Activated naive CD8-positive, alpha-beta T cell treated with anti-CD3 and anti-CD28 coated beads, Interleukin-2, amount 50 U/mL, for 24 hours (primary cell): Measurements from ENCODE around the gene GRIK3.

Source experiments
- ATAC-seq: fragments of 150-1000 bp; cut with Tn5 transposase; one replicate; pipeline ENCODE4 v1.10.0; 2021
- DNase-seq: peaks from one replicate; pipeline ENCODE4 v3.0.0; 2021
- H3K27ac Mint-ChIP-seq: one replicate; pipeline ENCODE4 v1.8.0; 2021; ENCODE audit warnings: mild to moderate bottlenecking, mixed read lengths
- H3K27me3 Mint-ChIP-seq: one replicate; pipeline ENCODE4 v1.8.0; 2021; ENCODE audit warnings: mixed read lengths
- H3K36me3 Mint-ChIP-seq: one replicate; pipeline ENCODE4 v1.8.0; 2021; ENCODE audit warnings: low read depth, mixed read lengths
- H3K4me1 Mint-ChIP-seq: one replicate; pipeline ENCODE4 v1.8.0; 2021; ENCODE audit warnings: mixed read lengths
- H3K4me3 Mint-ChIP-seq: one replicate; pipeline ENCODE4 v1.8.0; 2021; ENCODE audit warnings: mild to moderate bottlenecking, moderate library complexity, mixed read lengths
- H3K9me3 Mint-ChIP-seq: one replicate; pipeline ENCODE4 v1.8.0; 2021; ENCODE audit warnings: mixed read lengths

The GRIK3 gene

GRCh38 chr1:36859926-36860325 lies 174.4 kb downstream of the GRIK3 start:
- no peaks in the 10 kb centered on the region for H3K36me3 Mint-ChIP-seq
- no peak for DNase-seq
- ATAC-seq: no peak
- no peak overlapping the region for H3K27ac Mint-ChIP-seq
- no peaks in the 10 kb centered on the region for H3K9me3 Mint-ChIP-seq
- H3K4me3 Mint-ChIP-seq: no peak overlapping the region
- no peaks in the 10 kb centered on the region for H3K27me3 Mint-ChIP-seq
- H3K4me1 Mint-ChIP-seq: no peaks in the 10 kb centered on the region

- Mint-ChIP-seq H3K27me3 (no peaks in the 10 kb centered on the region), H3K4me1 (no peaks in the 10 kb centered on the region), H3K4me3 (no peak overlapping the region), H3K27ac (no peak overlapping the region), H3K9me3 (no peaks in the 10 kb centered on the region), H3K36me3 (no peaks in the 10 kb centered on the region)
- ATAC-seq (no peak), DNase-seq (no peak)
Measured at GRCh38 chr1:36858981-36859380, 175.3 kb downstream of the GRIK3 start.

- H3K9me3 Mint-ChIP-seq: no peaks in the 10 kb centered on the region
- no peaks in the 10 kb centered on the region for H3K4me1 Mint-ChIP-seq
- DNase-seq: no peak
- no peak for ATAC-seq
- H3K36me3 Mint-ChIP-seq: no peaks in the 10 kb centered on the region
- no peaks in the 10 kb centered on the region for H3K27me3 Mint-ChIP-seq
- H3K4me3 Mint-ChIP-seq: no peak overlapping the region
- no peak overlapping the region for H3K27ac Mint-ChIP-seq
Measured at GRCh38 chr1:36858553-36858952, 175.8 kb downstream of the GRIK3 start.

- no peaks in the 10 kb centered on the region for H3K27me3 Mint-ChIP-seq
- H3K4me3 Mint-ChIP-seq: no peak overlapping the region
- no peaks in the 10 kb centered on the region for H3K9me3 Mint-ChIP-seq
- H3K36me3 Mint-ChIP-seq: no peaks in the 10 kb centered on the region
- H3K27ac Mint-ChIP-seq: no peak overlapping the region
- H3K4me1 Mint-ChIP-seq: no peaks in the 10 kb centered on the region
- DNase-seq (no peak), ATAC-seq (no peak)
Measured at GRCh38 chr1:36857754-36858153, 176.6 kb downstream of the GRIK3 start.

GRCh38 chr1:36855699-36856494 lies 178.4 kb downstream of the GRIK3 start:
- H3K9me3 Mint-ChIP-seq: no peaks in the 10 kb centered on the region
- no peaks in the 10 kb centered on the region for H3K36me3 Mint-ChIP-seq
- no peak overlapping the region for H3K4me3 Mint-ChIP-seq
- ATAC-seq (no peak), DNase-seq (no peak)
- no peak overlapping the region for H3K27ac Mint-ChIP-seq
- H3K27me3 Mint-ChIP-seq: peaks cover 1% of the 10 kb centered on the region
- no peaks in the 10 kb centered on the region for H3K4me1 Mint-ChIP-seq

- ATAC-seq (no peak), DNase-seq (no peak)
- Mint-ChIP-seq H3K27me3 (peaks cover 16% of the 10 kb centered on the region), H3K9me3 (no peaks in the 10 kb centered on the region), H3K4me3 (no peak overlapping the region), H3K4me1 (no peaks in the 10 kb centered on the region), H3K27ac (no peak overlapping the region), H3K36me3 (no peaks in the 10 kb centered on the region)
Measured at GRCh38 chr1:36853638-36854037, 180.7 kb downstream of the GRIK3 start.

GRCh38 chr1:36852586-36852985 lies 181.7 kb downstream of the GRIK3 start:
- Mint-ChIP-seq H3K4me3 (no peak overlapping the region), H3K9me3 (no peaks in the 10 kb centered on the region), H3K4me1 (no peaks in the 10 kb centered on the region), H3K36me3 (no peaks in the 10 kb centered on the region), H3K27me3 (peaks cover 18% of the 10 kb centered on the region), H3K27ac (no peak overlapping the region)
- ATAC-seq (no peak), DNase-seq (no peak)

- H3K36me3 Mint-ChIP-seq: no peaks in the 10 kb centered on the region
Measured at GRCh38 chr1:36851595-36851994, 182.7 kb downstream of the GRIK3 start.

GRCh38 chr1:36851087-36851486 lies 183.2 kb downstream of the GRIK3 start:
- no peaks in the 10 kb centered on the region for H3K4me1 Mint-ChIP-seq
- H3K27ac Mint-ChIP-seq: no peak overlapping the region
- no peaks in the 10 kb centered on the region for H3K36me3 Mint-ChIP-seq
- no peak for DNase-seq
- ATAC-seq: no peak
- no peaks in the 10 kb centered on the region for H3K9me3 Mint-ChIP-seq
- H3K4me3 Mint-ChIP-seq: no peak overlapping the region
- H3K27me3 Mint-ChIP-seq: peaks cover 21% of the 10 kb centered on the region

More at GRCh38 chr1:36851595-36851994, 182.7 kb downstream of the GRIK3 start:
- no peak overlapping the region for H3K4me3 Mint-ChIP-seq
- DNase-seq: no peak
- no peak for ATAC-seq
- H3K4me1 Mint-ChIP-seq: no peaks in the 10 kb centered on the region
- H3K27ac Mint-ChIP-seq: no peak overlapping the region
- no peaks in the 10 kb centered on the region for H3K9me3 Mint-ChIP-seq
- H3K27me3 Mint-ChIP-seq: peaks cover 21% of the 10 kb centered on the region

GRCh38 chr1:36849956-36850355 lies 184.4 kb downstream of the GRIK3 start:
- ATAC-seq (no peak), DNase-seq (no peak)
- Mint-ChIP-seq H3K4me1 (no peaks in the 10 kb centered on the region), H3K27ac (no peak overlapping the region), H3K36me3 (no peaks in the 10 kb centered on the region), H3K9me3 (no peaks in the 10 kb centered on the region), H3K27me3 (peaks cover 21% of the 10 kb centered on the region), H3K4me3 (no peak overlapping the region)

- Mint-ChIP-seq H3K27ac (no peak overlapping the region), H3K36me3 (no peaks in the 10 kb centered on the region), H3K4me3 (no peak overlapping the region), H3K4me1 (no peaks in the 10 kb centered on the region), H3K27me3 (peaks cover 26% of the 10 kb centered on the region), H3K9me3 (no peaks in the 10 kb centered on the region)
- ATAC-seq (no peak), DNase-seq (no peak)
Measured at GRCh38 chr1:36847761-36848160, 186.6 kb downstream of the GRIK3 start.

- H3K4me1 Mint-ChIP-seq: no peaks in the 10 kb centered on the region
- no peak for ATAC-seq
- no peak overlapping the region for H3K4me3 Mint-ChIP-seq
- no peak overlapping the region for H3K27ac Mint-ChIP-seq
- DNase-seq: no peak
- H3K36me3 Mint-ChIP-seq: no peaks in the 10 kb centered on the region
- H3K27me3 Mint-ChIP-seq: peaks cover 25% of the 10 kb centered on the region
- H3K9me3 Mint-ChIP-seq: no peaks in the 10 kb centered on the region
Measured at GRCh38 chr1:36847186-36847585, 187.1 kb downstream of the GRIK3 start.

- H3K9me3 Mint-ChIP-seq: no peaks in the 10 kb centered on the region
- no peak for DNase-seq
- no peak for ATAC-seq
- no peak overlapping the region for H3K4me3 Mint-ChIP-seq
- H3K36me3 Mint-ChIP-seq: no peaks in the 10 kb centered on the region
- peaks cover 25% of the 10 kb centered on the region for H3K27me3 Mint-ChIP-seq
- H3K4me1 Mint-ChIP-seq: no peaks in the 10 kb centered on the region
- no peak overlapping the region for H3K27ac Mint-ChIP-seq
Measured at GRCh38 chr1:36846357-36846756, 188.0 kb downstream of the GRIK3 start.

GRCh38 chr1:36845802-36846201 lies 188.5 kb downstream of the GRIK3 start:
- Mint-ChIP-seq H3K27ac (no peak overlapping the region), H3K36me3 (no peaks in the 10 kb centered on the region), H3K27me3 (peaks cover 24% of the 10 kb centered on the region), H3K4me3 (no peak overlapping the region), H3K9me3 (no peaks in the 10 kb centered on the region), H3K4me1 (no peaks in the 10 kb centered on the region)
- DNase-seq (no peak), ATAC-seq (no peak)

- H3K27me3 Mint-ChIP-seq: peaks cover 17% of the 10 kb centered on the region
- H3K4me3 Mint-ChIP-seq: no peak overlapping the region
- no peak overlapping the region for H3K27ac Mint-ChIP-seq
- no peaks in the 10 kb centered on the region for H3K36me3 Mint-ChIP-seq
- DNase-seq: no peak
- ATAC-seq: no peak
- no peaks in the 10 kb centered on the region for H3K9me3 Mint-ChIP-seq
- H3K4me1 Mint-ChIP-seq: no peaks in the 10 kb centered on the region
Measured at GRCh38 chr1:36844917-36845316, 189.4 kb downstream of the GRIK3 start.
